GM21786 (cell line): Measurements from ENCODE around the gene ENOX1.

Experiments
- ATAC-seq: cut with Tn5 transposase; IDR thresholded peaks from one replicate; pipeline ENCODE4 v1.9.1; 2021; ENCODE audit not compliant: unreplicated experiment

ENOX1 gene

DNA sequence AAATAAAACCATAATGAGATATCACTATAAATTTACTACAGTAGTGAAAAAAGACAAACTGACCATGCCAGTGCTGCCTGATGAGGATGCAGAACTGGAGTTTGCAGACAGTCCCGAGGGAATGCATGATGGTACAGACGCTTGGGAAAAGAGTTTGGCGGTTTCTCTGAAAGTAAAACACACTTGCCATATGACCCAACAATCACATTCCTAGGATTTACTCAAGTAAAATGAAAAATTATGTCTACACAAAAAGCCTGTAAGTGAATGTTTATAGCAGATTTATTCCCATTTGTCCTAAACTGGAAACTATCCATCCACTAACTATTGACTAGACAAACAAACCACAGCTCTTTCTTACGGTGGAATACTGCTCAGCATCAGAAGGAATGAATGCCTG is 492.4 kb downstream of the ENOX1 start:
- ATAC-seq = no peak

DNA sequence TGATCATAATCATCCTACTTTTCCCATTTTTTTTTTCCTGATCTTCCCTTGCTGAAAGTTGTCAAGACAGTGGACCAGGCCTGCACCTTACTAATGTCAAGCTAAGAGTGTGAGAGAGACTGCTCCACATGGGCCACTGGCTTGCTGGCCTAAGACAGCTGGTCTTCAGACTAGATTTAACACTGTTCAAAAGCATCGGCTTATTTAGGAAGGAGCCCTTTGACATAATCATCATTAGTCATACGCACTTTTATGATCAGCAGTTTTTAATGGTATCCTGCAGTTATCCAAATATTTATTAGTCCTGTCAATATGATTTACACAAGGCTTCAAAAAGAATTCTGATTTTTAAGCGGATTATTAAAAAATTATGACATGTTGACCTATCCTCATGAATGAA is 492.8 kb downstream of the ENOX1 start:
- ATAC-seq = no peak

DNA sequence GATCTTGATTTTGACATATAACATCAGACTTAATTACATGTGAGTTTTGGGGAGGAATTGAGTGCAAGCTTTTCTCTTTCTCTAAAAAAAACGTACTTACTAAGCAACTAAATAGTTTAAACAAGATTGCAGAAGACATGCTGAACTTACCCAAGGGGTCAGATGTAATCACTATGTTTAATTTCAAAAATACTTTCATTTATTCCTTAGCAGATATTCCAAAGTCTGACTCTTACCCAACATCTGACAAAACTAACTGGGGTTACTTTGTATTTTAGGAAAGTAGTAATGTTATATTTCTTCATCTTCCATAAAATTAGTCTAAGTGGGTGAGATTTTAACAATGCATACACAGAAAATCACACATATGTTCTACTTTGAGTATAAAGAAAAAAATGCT is 493.2 kb downstream of the ENOX1 start:
- ATAC-seq = no peak

DNA sequence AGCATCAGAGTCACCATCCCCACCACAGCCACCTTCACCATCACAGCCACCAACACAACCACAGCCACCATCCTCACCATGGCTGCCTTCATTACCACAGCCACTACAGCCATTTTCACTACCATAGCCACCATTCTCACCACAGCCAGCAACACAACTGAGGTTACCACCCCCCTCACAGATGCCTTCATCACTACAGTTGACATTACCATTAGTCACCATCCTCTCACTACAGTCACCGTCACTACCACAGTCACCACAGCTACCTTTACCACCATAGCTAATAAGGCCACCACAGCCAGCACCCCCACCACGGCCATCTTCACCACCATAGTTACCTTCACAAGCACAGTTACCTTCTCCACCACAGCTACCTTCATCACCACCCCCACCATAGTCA is 493.8 kb downstream of the ENOX1 start:
- no peak for ATAC-seq

DNA sequence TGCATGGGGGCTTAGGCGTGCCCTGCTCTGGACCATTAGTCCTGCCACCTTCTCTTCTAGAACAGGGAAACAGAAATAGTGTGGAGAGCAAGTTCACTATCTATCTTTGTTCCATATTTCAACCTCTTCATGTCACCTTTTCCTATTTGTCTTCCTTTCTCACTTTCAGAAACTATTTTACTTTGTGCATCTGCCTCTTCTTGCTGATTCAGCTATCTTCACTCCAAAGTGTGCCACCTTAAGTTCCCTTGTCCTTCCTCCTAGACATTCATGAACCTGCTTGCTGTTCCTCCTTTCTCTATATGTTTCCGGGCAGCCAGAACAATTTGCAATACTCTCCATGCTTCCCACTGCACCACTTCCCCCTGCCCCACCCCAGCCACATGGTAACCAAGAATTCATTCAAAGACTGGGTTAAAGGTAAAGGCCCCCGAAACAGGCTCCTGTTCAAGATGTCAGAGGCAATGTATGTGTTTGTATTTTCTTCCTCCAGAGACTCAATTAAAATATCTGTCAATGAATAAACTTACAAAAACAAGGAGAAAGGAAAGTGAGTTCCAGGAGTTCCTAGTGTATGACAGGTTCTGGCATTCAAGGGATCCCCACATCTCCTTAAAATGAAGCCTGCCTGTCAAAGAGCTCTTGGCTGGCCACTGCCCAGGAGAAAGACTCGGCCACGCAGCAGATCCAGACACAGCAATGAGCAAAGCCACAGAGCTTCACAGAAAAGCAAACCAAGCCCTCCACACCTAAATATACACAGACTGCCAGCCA is 495.3 kb downstream of the ENOX1 start:
- no peak for ATAC-seq

DNA sequence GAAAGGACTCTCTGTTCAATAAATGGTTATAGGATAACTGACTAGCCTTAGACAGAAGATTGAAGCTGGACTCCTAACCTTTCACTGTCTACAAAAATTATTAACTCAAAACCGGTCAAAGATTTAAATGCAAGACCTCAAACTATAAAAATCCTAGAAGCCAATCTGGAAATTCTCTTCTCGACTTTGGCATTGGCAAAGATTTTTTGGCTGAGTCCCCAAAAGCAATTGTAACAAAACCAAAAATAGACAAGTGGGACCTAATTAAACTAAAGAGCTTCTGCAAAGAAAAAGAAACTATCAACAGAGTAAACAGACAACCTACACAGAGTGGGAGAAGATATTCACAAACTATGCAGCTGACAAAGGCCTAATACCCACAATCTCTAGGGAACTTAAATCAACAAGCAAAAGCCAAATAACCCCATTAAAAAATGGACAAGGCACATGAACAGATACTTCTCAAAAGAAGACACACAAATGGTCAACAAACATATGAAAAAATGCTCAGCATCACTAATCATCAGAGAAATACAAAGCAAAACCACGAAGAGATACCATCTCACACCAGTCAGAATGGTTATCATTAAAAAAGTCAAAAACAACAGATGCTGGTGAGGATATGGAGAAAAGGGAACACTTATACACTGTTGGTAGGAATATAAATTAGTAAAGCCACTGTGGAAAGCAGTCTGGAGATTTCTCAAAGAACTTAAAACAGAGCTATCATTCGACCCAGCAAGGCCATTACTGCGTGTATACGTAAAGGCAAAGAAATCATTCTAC is 497.1 kb downstream of the ENOX1 start:
- ATAC-seq = no peak

DNA sequence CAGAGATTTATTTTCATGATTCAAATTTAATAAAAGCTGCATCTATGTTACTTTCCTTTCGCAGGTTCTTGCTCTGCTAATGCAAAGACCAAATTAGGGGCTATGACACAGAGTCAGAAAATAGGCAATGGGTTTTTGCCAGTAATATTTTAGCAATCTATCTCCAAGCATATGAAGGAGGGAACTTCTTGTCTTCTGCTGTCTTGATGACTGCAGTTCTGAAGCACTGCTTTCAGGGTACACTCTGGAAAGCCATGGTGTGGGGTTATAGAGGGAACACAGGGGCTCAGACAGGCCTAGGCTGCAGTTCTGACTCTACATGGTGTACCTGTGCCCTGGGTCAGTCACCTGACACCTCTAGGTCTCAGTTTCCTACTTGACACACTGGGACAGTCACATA is 500.0 kb downstream of the ENOX1 start:
- ATAC-seq = no peak

DNA sequence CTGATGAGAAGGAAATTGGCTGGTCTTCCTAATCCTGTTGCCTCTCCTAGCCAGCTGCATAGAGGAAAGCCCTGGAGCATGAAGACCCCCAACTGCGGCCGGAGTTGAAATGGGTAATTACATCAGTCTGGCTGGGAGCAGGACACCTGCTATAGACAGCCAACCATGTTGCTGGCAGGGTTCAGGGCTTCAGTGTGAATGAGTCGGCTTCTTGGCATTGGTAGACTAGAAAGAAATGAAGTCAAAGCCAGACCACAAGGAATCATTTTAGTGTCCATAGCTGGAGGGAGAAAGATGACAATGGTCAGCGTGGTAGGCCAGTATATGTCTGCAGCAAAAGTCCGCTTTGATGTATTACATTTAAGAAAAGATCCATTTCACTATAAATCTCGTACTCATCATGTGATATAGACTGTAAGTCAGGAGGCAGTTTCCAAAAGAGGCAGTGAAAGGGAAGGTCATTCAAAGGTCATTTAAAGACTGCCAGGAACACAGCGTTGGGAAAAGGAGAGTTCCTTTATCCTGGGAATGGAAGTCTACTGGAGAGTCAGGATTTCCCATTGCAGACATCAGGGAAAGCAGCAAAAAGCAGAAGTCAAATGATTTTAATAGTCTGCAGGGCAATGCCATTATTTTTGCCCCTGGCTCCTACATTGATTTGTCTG is 500.7 kb downstream of the ENOX1 start:
- no peak for ATAC-seq

DNA sequence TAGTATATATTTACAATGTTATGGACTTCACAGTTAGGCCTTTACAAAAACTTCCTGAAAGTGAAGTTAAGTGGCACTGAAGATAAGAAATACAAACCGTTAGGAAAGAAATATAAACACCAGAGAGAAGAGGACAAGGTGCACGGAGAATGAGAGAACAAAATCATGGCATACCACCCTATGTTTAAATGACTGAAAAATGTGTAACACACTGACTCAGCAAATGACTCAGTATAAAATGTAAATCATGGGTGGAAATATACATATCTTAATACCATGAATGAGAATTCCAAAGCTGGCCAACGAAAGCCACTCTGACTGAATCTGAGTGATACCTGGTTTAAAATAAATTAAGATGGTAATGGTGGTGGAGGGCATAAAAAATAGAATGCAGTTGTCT is 502.6 kb downstream of the ENOX1 start:
- no peak for ATAC-seq

DNA sequence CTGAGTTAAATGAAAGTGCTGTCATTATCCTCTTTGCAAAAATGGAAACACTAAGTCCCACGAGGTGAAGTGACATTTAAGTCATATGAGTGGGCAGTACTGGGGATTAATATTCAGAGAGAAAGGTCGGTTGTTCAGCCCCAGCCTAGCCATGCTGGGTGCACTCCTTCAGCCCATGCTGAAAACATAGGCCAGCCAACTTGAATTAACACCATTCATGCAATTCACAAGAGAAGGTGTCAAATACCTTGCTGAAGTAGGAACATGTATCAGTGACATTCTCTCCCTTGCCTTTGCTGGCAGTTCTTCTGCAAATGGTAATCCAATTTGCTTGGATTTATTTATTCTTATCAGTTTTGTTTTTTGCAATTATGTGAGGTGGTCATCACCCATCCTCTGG is 507.1 kb downstream of the ENOX1 start:
- no peak for ATAC-seq

DNA sequence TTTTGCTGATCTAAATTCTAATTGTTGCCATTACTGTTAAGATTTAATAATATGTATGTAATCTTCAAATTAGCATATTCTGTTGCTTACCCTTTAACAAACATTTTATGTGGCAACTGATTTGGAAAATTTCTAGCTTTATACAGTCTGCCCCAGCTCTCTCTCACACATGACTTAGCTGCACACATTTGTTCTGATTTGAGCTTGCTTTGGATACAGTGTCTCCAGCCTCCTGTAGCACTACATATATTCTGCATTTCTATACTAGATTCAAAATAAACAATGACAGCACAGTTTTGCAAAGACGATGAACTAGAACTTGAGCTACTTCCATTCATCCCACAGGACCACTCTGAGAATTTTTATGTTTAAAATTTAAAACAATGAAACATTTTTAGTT is 508.6 kb downstream of the ENOX1 start:
- ATAC-seq = no peak

DNA sequence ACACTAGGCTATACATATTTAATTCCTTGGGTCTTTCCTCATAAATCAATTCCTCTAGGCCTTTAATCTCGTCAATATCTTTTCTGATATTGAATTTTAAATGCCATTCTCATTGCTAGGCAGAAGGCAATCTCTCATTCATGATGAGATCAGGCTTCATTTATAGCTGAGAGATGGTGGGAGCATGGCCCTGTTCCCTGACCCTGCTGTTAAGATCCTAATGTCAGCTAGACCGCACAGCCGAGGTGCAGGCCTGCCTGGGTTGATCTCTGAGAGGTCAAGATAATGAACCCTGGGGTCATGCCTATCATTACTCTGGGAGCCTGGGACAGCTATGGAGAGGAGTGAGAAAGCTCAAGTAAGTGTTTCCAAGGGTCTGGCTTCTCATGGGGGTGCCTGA is 509.6 kb downstream of the ENOX1 start:
- no peak for ATAC-seq

DNA sequence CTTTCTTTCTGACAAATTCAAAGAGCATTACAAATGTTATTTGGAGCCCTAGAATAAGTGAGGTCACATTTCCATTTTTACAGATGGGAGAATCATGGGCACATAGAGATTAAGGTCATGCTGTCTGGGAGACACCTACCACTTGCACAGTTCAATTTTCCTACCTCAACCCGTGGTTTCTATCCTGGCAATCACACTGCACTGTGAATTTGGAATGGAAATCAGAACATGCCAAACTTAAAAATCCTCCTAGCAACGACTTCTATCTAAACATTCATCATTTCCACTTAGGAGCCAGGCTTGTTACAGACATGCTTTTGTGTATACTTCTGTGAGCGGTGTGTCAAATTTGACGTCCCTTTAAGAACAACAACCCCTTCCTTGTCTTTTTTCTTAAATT is 511.9 kb downstream of the ENOX1 start:
- no peak for ATAC-seq

DNA sequence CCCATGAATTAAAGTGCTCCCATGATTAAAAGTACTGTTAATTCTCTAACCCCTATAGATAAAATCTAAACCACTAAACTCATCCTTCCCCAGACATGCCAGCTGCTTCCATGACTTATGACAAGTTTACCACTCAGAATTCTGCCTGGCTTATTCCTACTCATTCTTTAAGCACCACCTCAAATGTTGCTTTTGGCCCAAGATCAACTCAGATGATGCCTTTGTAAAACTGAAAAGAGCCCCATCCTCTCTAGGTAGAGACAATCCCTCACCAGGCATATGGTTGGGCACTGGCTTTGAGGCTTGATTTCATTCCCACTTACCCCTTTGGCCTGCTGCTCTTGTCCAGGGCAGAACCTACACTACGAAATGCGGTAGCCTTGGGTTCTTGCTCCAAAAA is 513.4 kb downstream of the ENOX1 start:
- ATAC-seq = no peak

DNA sequence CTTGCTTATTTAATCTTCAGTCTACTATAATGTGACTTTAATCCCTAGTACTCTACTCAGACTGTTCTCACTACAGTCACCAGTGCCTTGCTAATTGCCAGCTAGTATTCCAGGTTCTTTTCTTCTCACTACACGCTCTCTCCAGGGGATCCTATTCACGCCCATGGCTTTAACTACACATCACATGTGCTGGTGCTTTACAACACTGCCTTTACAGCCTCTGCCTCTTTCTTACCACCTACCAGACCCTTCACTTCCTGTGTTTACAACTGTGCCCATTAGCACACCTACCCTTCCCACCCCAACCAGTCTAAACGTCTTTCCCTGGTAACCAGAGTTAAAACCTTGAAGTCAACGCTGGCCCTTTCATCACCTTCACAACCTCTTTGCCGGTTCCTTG is 513.9 kb downstream of the ENOX1 start:
- no peak for ATAC-seq

DNA sequence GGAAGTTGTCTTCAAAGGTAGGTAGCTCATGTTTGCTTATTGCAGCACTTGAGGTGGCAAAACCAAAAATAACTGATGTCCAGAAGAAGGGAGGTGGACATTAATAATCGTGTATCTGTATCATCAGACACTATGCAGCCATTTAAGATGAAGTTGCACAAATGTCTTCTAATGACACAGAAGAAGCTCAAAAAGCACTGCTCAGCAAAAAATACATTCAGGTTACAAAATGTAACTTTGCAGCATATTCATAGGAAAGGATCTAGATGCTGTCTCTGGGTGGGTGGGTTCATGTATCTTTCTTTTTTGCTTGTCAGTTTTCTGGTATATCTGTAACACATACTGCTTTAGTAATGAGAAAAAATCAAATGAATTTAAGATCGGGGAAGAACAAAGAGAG is 515.6 kb downstream of the ENOX1 start:
- ATAC-seq = no peak

DNA sequence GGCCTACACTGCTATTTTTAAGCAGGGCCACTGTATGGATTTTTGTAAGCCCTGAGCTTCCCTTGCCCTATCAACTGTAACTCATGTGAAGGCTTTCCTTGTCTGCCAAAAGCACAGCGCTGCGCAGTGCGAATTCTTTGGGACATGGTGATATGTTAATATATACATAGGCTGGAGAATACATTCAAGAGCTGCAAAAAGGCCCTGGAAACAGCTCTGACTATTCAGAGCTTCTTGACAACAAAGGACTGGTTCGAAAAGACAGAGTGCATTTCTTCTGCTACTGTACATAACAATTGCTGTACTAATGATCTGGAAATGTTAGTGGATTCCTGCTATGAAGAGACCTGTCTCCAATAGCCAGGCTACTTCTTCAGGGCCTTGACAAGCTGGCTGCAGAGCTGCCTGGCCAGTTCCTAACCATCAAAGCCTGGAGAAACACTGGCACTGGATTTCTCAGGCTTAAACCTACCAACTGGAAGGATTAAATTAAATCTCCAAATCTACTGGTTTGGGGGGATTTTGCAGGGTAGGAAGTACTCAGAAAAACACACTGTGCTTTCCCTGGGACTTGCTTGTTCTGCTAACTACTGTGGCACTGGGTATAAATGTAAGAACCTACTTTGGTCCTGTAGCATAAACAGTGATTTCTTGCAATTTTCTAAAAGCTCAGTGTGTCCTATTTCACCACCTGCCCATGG is 516.5 kb downstream of the ENOX1 start:
- ATAC-seq = no peak

DNA sequence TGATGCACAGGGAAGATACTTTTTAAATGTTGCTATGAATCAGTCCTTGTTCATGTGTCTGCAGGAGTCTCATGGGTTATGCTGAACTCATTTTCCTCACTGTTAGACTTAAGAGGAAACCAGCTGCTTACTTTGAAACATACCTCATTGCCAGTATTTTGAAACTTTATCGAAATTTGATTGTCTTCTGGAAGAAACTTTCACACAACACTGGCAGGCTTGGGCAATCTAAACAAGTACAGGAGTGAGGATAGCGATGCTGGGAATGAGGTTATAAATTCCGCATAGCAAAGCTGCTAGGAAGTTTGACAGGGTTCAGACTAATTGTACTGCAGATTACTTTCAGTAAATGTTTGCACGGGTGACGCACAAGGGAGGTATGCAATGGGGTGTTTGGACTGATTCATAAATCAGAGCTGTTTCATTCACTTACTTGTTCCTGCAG is 517.7 kb downstream of the ENOX1 start:
- ATAC-seq = no peak

DNA sequence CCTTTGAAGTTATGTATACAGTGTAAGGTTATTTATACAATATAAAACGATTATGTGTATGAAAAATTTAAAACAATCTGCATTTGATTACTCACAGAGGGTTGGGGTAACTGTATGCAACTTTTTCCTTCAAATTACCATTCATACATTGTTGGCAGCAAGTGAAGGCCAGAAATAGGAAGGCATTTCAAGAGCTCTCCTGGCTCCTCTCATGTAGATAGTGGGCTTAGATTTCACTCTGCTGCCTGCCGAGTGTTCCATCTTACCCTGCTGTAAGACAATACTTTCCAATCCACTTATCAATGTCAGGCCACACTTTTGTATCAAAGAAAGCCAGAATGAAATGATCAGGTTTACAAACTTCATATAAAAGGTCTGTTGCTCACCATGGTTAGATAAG is 518.1 kb downstream of the ENOX1 start:
- no peak for ATAC-seq

DNA sequence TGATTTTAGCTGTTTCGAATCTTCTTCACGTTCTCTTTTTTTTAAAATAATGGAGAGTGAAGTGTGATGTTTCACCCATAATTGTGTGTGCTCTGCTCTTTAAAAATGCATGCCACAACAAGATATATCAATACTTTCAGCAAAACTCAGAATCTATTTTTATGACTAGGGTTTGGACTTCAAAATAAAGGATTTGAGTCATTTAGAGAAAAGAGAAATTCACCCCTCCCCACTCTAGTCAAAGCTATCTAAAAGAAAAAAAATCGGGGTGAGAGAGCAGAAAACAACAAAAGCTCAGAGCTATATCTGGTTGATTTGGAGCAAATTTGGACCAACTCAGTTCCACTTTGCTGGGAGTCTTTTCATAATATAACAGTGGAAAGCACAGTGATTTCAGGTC is 518.9 kb downstream of the ENOX1 start:
- no peak for ATAC-seq

DNA sequence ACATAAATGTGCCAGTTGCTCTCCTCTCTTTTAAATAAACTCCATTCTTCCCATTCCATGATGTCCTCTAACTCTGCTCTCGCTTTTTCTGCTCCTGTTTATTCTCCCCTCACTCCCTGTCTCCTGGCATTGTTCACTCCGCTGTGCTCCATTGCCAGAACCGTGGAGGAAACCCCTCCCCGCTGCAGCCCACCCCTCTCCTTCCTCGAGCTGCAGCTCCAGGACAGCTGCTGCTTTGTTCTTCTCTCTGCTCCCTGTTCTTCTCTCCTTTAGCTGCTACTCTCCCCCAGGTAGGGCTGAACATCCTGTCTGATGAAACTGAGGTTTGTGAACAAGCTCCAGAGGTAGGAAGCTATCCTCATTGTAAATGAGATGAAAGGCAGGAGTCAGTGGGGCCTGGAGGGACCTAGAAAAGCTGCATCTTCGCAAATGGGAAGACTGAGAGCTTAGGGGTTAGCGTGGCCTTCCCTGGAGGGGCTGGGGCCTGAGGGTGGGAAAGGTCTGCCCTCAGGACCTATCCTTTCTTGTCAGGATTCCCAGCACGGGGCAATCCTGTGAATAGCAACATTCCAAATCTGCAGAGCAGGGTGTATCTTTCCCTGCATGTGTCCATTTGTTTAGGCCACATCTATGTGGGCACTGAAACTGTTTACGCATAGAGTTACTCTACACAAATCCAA is 519.7 kb downstream of the ENOX1 start:
- ATAC-seq = no peak
